ENCODE measurements around the gene TPM1. TPM values are rescaled to one million over a fixed set of nuclear protein-coding genes. Genes with fewer than 3 reads are reported as not detected.

TPM1 gene
- polyA plus RNA-seq, 1 of the 3 experiments (the other 2 are of a cell fraction): 1,371 TPM

- TF ChIP-seq RAD21 (IDR thresholded peaks at IDR 0.05; ENCODE audit: low read length) (no peak), IRF3 (IDR thresholded peaks at IDR 0.05; ENCODE audit: low read depth, low read length) (no peak), NFIC (IDR thresholded peaks at IDR 0.05; ENCODE audit: borderline replicate concordance) (no peak), YY1 (IDR thresholded peaks at IDR 0.05; ENCODE audit: low read depth) (no peak), EP300 (IDR thresholded peaks at IDR 0.05; ENCODE audit: borderline replicate concordance in 1 of 2, low read depth in 1 of 2, low read length in 1 of 2) (no peak), TCF12 (IDR thresholded peaks at IDR 0.05) (no peak), MEF2A (IDR thresholded peaks at IDR 0.05; ENCODE audit: borderline replicate concordance, low read depth) (no peak), SIN3A (IDR thresholded peaks at IDR 0.05; ENCODE audit: borderline replicate concordance, low read depth, low read length) (no peak), ELF1 (IDR thresholded peaks at IDR 0.05) (no peak), JUND (IDR thresholded peaks at IDR 0.05) (no peak), FOXM1 (IDR thresholded peaks at IDR 0.05; ENCODE audit: low read depth) (no peak), USF2 (IDR thresholded peaks at IDR 0.05; ENCODE audit: borderline replicate concordance, low read depth, low read length) (no peak)
These were observed 12.4 kb upstream of the TPM1 start (continued) for GRCh38 chr15:63030101-63030551.

- no peak overlapping the region for H2AFZ ChIP-seq (ENCODE audit: low read depth)
- H3K27ac ChIP-seq (ENCODE audit: low read depth in 2 of 2, low read length in 1 of 2): no peak overlapping the region
- POLR2A ChIA-PET: no interaction called here
- no peak for DNase-seq
- H3F3A ChIP-seq (replicated peaks; ENCODE audit: insufficient read depth): peaks cover 9% of the 10 kb centered on the region
- TF ChIP-seq ZBTB33 (IDR thresholded peaks at IDR 0.05; ENCODE audit: borderline replicate concordance, low read depth) (no peak), USF2 (IDR thresholded peaks at IDR 0.05; ENCODE audit: borderline replicate concordance, low read depth, low read length) (no peak), FOXM1 (IDR thresholded peaks at IDR 0.05; ENCODE audit: low read depth) (no peak), FOSL2 (IDR thresholded peaks at IDR 0.05; ENCODE audit: borderline replicate concordance, low read depth) (no peak), FOXJ3 (CRISPR knock-in tag; IDR thresholded peaks at IDR 0.05) (no peak), PBX3 (IDR thresholded peaks at IDR 0.05) (no peak), YY1 (IDR thresholded peaks at IDR 0.05; ENCODE audit: low read depth) (no peak), GATA2 (CRISPR knock-in tag; IDR thresholded peaks at IDR 0.05) (no peak), NRF1 (IDR thresholded peaks at IDR 0.05; ENCODE audit: low read depth, low read length) (no peak), EZH2phosphoT487 (IDR thresholded peaks at IDR 0.05; ENCODE audit: borderline replicate concordance, low read depth) (no peak), SIN3A (IDR thresholded peaks at IDR 0.05; ENCODE audit: borderline replicate concordance, low read depth, low read length) (no peak), JUND (IDR thresholded peaks at IDR 0.05) (no peak), CHD2 (IDR thresholded peaks at IDR 0.05; ENCODE audit: low read length, partially characterized antibody) (no peak), POLR2AphosphoS5 (IDR thresholded peaks at IDR 0.05; ENCODE audit: low read depth, low read length) (no peak), RCOR1 (IDR thresholded peaks at IDR 0.05; ENCODE audit: low read length) (no peak), IRF3 (IDR thresholded peaks at IDR 0.05; ENCODE audit: low read depth, low read length) (no peak), MEF2A (IDR thresholded peaks at IDR 0.05; ENCODE audit: borderline replicate concordance, low read depth) (no peak)
- H3K36me3 ChIP-seq (replicated peaks in 1 of 2; ENCODE audit: control insufficient read depth in 1 of 2, insufficient read depth in 2 of 2, low read length in 1 of 2): no peaks in the 10 kb centered on the region
- H3K4me1 ChIP-seq (ENCODE audit: control insufficient read depth in 1 of 2, insufficient read depth in 2 of 2, low read depth in 1 of 2, low read length in 1 of 2): no peaks in the 10 kb centered on the region; a peak in 1 of 4 replicates
- H3K79me2 ChIP-seq (ENCODE audit: insufficient read depth): no peaks in the 10 kb centered on the region
- 100% methylated on average over 2 of the region's 2 CpGs for WGBS (ENCODE audit: low lambda C conversion rate)
- no peak overlapping the region for H3K4me3 ChIP-seq (ENCODE audit: low read depth in 2 of 2, low read length in 1 of 2)
- no peaks in the 10 kb centered on the region for H3K27me3 ChIP-seq (ENCODE audit: insufficient read depth)
- H3K9me3 ChIP-seq: no peaks in the 10 kb centered on the region
- no peaks in the 10 kb centered on the region for H4K20me1 ChIP-seq (ENCODE audit: insufficient read depth)
- H3K4me2 ChIP-seq: no peak overlapping the region
- H3K9me2 ChIP-seq: no peaks in the 10 kb centered on the region
- H3K9ac ChIP-seq: no peak overlapping the region
- CTCF ChIA-PET: interaction anchor here (1.0 to 1.3 kb wide), 3 partner anchors 13 to 293 kb away, joined by 3 to 4 read pairs (median 3); no protein-coding TSS in a partner anchor
These were observed 8.0 kb upstream of the TPM1 start for GRCh38 chr15:63034578-63034977.
